ENCODE measurements around the gene CDKAL1.

The CDKAL1 gene

DNA sequence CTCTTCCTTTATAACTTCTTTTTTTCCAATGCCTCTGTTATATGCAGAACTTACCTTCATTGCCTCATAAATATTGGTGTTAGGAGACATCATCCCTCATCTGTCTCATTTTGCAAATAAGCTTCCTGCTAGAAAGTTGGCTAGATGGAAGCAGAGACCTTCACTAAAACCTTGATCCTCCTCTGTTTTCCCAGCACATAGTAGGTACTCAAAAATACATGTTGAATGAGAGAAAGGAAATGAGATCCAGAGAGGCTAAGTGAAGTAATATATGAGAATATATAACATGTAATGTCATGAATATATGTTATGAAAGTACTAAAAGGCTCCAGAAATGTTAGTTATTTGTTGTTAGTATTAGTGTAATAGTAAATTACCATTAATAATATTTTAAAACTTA lies 91.9 kb downstream of the CDKAL1 start:
- H3K4me3 ChIP-seq (ENCODE audit: low read length): no peak overlapping the region
- DNase-seq (ENCODE audit: low read depth): no peak
- TF ChIP-seq, protein P1, sequence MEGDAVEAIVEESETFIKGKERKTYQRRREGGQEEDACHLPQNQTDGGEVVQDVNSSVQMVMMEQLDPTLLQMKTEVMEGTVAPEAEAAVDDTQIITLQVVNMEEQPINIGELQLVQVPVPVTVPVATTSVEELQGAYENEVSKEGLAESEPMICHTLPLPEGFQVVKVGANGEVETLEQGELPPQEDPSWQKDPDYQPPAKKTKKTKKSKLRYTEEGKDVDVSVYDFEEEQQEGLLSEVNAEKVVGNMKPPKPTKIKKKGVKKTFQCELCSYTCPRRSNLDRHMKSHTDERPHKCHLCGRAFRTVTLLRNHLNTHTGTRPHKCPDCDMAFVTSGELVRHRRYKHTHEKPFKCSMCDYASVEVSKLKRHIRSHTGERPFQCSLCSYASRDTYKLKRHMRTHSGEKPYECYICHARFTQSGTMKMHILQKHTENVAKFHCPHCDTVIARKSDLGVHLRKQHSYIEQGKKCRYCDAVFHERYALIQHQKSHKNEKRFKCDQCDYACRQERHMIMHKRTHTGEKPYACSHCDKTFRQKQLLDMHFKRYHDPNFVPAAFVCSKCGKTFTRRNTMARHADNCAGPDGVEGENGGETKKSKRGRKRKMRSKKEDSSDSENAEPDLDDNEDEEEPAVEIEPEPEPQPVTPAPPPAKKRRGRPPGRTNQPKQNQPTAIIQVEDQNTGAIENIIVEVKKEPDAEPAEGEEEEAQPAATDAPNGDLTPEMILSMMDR (conservative IDR thresholded peaks at IDR 0.05; ENCODE audit: low read depth, low read length): no peak

DNA sequence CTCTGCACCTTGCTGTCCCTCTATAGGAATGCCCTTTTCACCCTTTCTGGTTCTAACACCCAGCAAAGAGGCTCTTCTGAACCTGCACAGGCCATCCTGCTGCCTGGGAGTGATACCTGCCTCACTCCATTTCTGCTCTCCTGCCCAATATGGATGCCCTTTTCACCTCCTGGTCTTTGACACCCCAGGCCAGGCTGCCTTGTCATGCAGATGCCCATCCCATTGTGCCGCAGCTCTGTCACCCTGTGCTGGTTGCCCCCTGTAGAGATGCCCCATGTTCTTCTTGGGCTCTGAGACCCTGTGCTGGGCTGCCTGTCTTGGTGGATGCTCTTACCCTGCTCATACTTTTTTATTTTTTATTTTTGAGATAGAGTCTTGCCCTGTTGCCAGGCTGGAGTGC lies 95.3 kb downstream of the CDKAL1 start:
- DNase-seq (ENCODE audit: low read depth): no peak
- no peak overlapping the region for H3K4me3 ChIP-seq (ENCODE audit: low read length)
- TF ChIP-seq, protein P1 (conservative IDR thresholded peaks at IDR 0.05; ENCODE audit: low read depth, low read length): no peak

GRCh38 chr6:20630136-20630535 lies 95.9 kb downstream of the CDKAL1 start:
- no peak overlapping the region for H3K4me3 ChIP-seq (ENCODE audit: low read length)
- TF ChIP-seq, protein P1 (conservative IDR thresholded peaks at IDR 0.05; ENCODE audit: low read depth, low read length): no peak
- DNase-seq (ENCODE audit: low read depth): no peak

- H3K4me3 ChIP-seq (ENCODE audit: low read length): no peak overlapping the region
- DNase-seq (ENCODE audit: low read depth): no peak
- TF ChIP-seq, protein P1 (conservative IDR thresholded peaks at IDR 0.05; ENCODE audit: low read depth, low read length): no peak
Observed at GRCh38 chr6:20630617-20631548, 96.6 kb downstream of the CDKAL1 start.

GRCh38 chr6:20631549-20631924 lies 97.3 kb downstream of the CDKAL1 start:
- DNase-seq (ENCODE audit: low read depth): no peak
- no peak overlapping the region for H3K4me3 ChIP-seq (ENCODE audit: low read length)
- TF ChIP-seq, protein P1 (conservative IDR thresholded peaks at IDR 0.05; ENCODE audit: low read depth, low read length): no peak

GRCh38 chr6:20632696-20633095 lies 98.4 kb downstream of the CDKAL1 start:
- TF ChIP-seq, protein P1 (conservative IDR thresholded peaks at IDR 0.05; ENCODE audit: low read depth, low read length): no peak
- DNase-seq (ENCODE audit: low read depth): no peak
- no peak overlapping the region for H3K4me3 ChIP-seq (ENCODE audit: low read length)
